Activated T-cell treated with anti-CD3 and anti-CD28 coated beads for 24 hours (primary cell): ENCODE results near the gene MAPK10.
"Not testable (repeated sequence)": the region's sequence is repeated elsewhere in the genome, so short reads cannot be mapped to it uniquely, and the experiment has no call there.

ENCODE experiments used
- DNase-seq: peaks from one replicate; pipeline ENCODE4 v3.0.0-alpha.2; 2020; ENCODE audit warnings: low read depth

MAPK10 gene

DNA sequence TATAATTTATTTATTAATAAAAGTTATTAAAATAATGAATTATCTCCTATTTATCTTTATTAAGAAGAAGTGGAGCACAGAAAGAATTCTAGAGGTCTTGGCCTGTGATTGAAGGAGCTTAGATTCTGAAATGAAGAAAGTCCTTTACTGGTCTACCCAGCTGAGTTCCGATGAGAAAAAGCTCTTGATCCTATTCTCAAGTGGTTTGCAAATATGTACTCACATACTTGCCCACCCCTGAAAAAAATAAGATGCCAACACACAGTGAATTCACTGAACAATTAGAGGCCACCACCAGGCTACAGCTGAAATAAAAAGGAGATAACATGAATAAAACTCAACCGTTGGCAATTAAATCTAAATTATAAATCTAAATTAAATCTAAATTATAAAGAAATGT, 253.4 kb downstream of the MAPK10 start:
- no peak for DNase-seq

DNA sequence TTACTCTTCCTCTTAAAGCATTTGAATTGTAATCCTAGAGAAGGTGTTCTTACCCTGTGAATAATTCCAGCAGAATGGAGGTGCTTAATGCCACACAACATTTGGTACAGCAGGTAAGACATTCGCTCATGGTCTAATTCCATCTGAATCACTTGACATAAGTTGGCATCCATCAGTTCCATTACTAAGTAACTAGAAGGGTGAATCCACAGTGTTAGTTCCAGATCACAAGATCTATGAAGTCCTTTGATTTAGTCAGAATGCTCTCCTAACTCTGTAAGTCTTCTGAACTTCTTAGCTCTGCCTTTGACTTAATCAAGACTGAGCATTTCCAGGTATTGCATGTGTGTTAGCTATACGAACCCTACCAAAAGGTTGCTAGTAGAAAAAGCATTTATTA, 258.0 kb downstream of the MAPK10 start:
- DNase-seq, result no peak

DNA sequence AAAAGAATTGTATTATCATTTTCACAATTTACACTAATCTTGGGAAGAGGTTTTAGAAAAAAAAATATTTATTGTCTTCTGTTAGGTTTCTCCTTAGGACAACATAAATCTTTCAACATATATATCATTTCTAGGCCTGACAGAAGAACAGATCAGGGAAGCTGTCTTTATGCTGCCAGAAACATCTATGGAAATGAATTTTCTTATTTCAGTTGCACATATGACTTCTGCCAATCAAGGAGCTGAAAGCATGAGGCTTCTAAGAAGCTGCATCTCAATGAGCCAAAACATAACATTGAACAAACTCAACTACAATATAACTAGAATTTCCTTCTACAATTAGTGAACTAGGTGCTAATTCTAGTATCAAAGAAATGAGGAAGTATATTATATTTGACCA, 258.4 kb downstream of the MAPK10 start:
- no peak for DNase-seq

DNA sequence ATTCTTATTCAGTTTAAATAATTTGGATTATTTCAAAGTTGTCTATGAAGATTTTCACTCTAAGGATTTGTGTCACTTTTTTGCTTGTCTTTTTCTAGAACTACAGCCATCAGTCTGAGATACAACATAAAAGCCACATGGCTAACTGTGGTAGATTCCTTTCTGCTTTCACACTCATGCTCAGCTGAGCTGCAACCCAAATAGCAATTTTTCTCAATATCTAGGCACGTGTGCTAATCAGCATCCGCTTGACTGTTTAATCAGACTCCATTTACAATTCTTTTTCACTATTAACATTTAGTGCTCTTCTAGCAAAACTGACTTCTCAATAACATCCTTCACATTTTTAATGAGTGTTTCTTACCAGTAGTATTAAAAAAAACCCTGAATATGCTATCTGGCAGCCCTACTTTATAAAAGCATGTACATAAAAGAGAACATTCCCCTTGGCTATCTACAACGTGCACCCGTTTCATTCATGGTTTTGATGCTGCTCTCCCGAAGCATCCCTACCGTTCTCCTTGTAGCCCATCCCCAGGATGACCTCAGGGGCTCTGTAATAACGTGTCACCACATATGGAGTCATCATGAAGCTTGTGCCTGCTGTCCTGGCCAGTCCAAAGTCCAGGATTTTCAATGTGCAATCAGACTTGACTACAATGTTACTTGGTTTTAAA, 259.2 kb downstream of the MAPK10 start:
- no peak for DNase-seq

DNA sequence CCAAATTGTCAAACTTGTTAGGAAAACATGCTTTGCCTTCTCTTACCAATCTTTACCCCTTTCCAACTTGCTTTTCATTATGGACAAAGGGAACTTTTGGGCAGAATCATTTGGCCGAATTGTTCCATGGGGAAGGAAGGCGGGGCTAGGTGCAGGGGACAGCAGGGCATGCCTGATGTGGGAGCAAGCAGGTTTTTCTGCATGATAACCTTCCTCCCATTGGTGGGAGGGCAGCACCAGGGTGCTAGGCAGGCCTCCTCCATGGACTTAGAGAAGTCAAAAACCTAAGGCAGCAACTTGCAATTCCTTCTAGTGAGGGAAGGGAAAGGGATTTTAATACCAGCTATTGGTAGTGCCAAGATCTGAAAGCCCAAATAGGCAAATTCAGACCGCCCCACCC, 260.5 kb downstream of the MAPK10 start:
- DNase-seq, result no peak

DNA sequence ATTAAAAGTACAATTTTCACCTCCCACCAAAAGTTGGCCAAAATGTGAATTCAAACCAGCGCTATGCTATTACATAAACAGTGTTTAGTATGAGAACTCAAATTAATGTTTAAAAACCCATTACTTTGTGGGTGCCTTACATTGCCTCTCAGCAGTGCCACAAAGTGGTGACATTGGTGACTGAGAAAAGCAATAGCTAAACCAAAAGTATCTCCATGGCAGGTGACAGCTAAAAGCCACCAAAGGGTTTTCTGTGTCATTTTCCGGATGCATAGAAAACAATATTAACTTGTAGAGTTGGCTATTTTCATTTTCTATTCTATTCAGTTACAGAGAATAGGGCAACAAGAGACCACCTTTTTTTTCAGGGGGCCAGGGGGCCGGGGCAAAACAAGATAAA, 261.2 kb downstream of the MAPK10 start:
- no peak for DNase-seq

DNA sequence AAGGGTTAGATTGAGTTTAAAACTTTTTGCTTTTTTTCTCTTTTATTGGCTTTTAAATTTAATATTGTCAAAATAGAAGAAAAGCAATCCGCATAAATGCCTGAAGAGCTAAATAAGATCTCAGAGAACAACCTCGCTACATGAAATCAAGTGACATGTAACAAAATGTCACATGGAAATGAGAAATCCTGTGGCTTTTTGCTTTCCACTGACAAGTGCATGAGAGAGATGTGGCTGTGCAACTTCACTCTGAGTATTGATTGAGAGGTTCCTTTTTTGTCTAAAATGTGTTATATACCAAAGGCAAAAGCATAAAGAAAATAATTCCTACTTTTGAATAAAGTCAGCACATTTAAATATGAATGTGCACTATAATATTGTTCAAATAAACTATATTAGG, 263.5 kb downstream of the MAPK10 start:
- no peak for DNase-seq

DNA sequence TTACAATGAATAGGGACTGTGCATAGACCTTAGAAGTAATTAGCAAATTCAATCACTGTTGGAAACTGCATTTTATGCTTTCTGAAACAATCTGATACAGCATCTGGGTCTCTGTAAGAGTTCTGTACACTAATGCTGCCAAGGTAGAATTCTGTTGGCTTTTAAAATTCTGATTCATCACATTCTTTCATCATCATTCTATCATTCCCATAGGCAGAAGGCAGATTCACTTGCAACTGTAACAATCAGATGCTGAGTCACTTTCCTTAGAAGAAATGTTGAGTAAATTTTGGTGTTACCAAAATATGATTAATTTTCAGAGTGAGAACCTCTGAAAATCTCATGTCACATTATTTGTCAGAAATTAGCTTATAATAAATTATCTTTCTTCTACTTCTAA, 267.2 kb downstream of the MAPK10 start:
- no peak for DNase-seq

DNA sequence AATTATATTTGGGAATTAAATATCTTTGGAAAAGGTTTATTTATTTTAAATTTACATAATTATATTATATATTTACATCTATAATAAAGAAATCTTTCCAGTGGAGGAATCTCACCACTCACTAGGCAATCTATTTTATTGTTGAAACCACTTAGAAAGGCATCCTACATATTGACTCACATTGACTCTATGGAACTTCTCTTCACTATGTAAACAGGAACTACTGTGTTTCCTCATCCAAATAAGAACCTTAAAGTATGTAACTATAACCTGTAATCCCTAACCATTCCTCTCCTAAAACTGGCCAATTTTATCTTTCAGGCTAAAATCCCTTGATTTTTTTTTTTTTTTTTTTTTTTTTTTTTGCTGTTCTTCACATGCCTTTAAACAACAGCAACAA, 268.7 kb downstream of the MAPK10 start:
- DNase-seq, result no peak

DNA sequence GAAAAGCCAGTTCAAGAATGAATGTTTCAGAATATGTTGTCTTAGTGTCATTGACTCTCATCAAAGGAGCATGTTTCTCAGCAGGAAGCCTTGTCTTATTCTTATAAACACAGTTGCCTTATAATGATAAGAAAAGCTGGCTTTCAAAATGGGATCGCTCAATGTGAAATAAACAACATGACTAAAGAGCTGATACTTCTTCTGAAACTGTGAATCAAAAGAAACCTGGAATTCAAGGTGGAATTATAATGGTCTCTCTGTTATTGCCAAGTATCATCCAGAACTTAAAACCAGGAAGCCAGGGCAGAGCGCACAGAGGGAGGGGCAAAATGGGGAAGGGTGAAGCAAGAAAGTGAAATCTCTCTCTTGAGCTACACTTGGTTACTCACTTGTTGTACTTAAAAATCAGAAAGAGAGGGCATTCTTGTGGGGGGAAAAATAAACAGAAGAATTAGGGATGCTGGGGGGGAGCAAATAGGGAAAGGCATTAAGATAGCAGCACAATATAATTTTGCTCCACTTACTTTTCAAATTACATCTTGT, 270.0 kb downstream of the MAPK10 start:
- DNase-seq, result no peak

DNA sequence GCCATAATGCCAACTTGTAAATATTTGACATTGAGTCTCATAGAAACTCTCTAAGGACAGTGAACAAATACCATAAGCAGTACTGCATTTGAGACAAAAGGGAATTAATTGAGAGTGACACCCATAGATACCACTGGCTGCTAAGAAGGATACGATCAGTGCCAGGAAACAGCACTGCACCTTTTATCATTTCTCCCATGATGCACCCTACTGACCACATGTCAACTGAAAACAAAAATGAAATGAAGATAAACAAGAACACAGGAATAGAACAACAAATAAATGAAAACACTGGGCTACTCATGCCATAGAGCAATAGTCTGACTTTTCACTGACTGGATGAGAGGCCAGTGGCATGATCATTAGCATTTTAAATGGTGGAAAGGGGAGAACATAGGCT, 270.8 kb downstream of the MAPK10 start:
- no peak for DNase-seq

DNA sequence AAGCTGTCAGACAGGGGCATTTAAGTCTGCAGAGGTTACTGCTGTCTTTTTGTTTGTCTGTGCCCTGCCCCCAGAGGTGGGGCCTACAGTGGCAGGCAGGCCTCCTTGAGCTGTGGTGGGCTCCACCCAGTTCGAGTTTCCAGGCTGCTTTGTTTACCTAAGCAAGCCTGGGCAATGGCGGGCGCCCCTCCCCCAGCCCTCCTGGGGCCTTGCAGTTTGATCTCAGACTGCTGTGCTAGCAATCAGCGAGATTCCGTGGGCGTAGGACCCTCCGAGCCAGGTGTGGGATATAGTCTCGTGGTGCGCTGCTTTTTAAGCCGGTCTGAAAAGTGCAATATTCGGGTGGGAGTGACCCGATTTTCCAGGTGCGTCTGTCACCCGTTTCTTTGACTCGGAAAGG, 284.1 kb downstream of the MAPK10 start:
- DNase-seq, result not testable (repeated sequence)

DNA sequence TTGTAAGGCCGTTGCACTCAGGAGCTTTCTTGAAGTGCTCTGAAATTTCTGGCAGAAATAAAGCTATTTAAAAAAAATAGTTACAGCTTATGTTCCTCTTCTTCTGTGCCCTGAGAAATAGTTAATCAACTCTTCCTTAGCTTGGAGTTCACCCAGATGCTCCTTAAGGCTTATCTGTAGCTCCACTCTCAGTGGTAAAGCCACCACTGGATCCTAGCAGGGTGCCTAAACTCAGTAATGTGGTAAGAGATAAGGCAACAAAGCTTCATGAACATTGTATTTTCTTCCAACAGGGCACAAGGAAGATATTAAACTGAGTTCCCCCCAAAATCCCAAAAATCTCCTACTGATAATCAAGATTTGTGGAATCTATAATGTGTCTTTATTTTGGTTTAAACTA, 299.5 kb downstream of the MAPK10 start:
- DNase-seq, result no peak

DNA sequence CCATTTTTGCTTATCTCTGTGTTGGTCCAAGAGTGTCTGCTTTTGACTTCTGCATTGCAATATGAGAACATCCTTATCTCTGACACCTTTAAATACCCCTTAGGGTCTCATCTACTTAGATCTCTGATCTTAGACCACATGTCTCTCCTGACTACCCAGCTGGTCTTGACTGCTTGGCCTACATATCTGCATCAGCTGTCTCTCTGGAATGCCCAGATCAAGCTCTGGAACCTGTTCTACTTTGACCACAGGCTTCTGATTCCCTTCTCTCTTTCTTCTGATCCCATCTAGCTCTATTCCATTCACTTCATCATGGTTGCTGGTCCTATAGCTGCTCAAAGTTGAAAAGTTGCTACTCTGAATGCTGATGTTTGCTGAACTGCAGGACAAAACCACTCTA, 301.2 kb downstream of the MAPK10 start:
- no peak for DNase-seq

DNA sequence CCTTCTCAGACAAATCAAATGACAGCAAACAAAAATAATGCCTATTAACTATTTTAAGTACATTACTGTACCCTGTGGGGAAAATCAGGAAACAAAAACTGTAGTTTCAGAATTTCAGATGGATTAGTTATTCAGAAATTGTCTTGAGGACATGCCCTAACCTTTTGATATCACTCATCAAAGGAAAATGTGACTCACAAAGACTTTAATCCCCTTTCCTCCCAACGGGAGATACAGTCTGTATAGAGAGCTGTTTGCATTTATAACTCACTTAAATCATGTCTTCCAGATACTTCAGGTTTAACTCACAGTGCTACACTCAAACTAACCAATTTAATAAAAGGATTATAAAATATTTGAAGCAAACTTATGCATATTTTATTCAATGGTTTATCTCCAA, 304.0 kb downstream of the MAPK10 start:
- no peak for DNase-seq

DNA sequence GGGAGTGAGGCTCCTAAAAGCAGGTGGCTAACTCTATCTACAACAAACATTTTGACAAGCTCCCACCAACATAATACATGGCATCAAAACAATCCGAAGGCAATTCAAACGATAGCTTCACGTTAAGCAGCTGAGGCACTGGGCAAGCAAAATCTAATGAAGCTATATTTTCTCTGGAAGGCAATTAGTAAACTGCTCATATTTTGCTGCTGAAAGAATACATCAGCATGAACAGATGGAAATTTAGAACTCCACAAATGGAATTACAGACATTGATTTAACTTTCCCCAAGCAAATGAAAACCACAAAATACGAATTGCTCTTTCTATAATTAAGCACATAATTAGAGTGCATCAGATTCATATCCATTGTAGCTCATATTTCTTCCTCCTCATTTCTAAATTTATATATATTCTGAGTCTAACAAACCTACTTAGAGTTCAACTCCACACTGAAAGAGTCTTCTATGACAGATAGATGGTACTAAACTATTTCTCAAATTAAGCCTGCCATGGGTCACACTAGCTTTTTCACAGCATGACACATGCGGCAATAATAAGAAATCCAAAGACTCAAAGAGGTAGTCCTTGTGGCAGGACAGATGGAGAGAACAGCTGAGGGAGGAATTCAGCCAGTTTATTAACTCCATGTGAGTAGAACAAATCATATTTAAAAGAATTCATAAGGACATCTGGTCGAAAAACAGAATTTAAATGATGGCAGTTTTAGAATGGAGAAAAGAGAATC, 305.4 kb downstream of the MAPK10 start:
- no peak for DNase-seq

DNA sequence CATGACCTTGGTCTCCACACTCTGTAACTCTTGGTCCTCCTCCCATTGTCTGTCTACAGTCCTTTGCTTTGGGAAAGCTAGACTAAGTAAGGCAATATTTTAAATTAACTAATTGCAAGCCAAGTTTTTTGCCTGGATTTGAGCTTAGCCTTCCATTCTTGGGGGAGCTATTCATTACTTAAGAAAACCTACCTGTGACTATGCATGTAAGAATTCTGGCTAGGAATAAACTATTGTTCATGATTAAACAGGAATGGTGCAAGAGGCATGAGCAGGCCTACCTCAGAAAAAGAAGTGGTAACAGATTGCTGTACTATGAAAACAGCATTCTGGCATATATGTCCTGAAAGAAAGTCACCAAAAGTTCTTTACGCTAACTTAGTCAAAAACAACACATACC, 309.4 kb downstream of the MAPK10 start:
- DNase-seq, result no peak

DNA sequence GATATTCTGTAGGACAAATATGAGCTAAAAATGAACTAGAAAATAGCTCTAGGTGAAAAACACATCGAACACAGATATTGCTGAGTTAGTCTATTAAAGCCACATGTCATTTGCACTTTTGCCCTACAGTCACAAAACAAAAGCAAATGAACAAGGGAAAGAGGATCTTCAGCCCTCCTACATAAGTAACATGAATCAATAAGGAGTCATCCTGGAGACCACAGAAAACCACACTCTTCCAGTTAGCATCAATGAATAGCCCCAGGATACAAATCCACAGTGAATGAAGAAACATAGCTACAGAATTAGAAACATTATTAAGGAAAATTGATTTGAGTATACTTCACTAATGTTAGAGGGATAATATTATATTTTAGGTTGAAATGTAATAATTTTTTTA, 311.4 kb downstream of the MAPK10 start:
- no peak for DNase-seq

DNA sequence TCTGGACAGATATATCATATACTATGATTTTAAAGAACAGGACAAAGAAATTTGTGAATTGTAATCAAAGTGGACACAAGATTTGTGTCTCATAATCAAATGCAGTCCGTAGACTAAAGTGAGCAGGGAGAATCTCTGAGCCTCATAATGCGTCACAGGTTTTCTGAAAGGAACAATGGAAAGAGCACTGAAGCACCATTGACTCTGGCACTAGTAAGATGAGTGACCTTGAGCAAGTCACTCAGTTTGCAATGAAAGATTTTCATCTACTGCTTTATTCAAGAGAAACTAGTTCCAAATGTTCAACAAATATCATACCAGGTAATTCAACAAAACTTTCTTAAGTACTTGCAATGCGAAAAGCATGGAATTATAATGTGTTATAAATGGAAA, 315.3 kb downstream of the MAPK10 start:
- no peak for DNase-seq

DNA sequence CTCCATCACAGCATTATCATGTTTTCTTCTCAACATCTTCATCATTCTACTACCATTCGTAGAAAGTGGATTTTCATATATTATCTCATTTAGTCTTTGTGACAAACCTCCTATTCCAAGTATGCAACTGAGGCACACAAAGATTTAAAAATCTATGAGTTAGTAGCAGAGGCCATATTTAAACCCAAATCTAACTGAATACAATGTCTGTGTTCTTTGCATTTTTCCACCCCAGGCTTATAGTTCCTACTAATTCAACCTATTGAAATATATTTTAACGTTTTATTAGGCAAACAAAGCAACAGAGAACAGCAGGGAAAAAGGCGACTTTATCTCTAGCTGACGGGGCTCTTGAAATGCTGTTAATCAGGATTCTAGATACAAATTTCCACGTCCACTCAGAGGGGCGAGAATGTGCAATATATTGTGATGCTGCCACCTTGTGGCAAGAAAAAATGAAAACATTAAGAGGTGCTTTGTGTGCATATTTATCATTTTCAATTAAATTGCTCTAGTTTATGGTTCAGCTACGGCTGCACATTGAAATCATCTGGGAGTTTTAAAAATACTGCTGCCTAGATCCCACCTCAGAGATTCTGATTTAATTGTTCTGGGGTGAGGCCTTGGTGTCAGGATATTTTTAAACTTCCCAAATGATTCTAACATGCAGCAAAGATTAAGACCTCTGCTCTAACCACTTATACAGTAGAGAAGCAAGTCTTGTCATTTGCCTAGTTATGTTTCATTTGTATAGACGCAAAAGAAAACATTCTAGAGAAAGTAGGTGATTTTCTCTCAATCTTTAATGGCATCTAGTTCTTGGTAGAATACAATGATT, 315.9 kb downstream of the MAPK10 start:
- no peak for DNase-seq

DNA sequence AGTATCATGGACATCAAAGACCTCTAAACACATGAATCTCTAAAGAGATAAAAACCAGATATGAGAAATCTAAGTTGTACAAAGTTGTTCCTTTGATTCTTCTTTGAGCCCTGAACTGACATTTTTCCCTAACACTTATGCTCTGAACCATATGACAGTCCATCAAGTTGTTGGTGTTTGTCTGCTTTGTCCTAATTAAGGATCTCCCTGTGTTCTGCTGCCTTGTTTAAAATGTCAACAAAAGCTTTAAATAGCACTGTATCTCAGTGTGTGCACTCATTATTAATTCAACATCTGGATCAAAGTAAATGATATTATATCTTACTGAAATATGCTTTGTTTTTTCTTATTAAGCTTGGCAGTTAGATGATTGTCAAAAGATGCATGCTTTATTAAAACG, 321.8 kb downstream of the MAPK10 start:
- DNase-seq, result no peak

DNA sequence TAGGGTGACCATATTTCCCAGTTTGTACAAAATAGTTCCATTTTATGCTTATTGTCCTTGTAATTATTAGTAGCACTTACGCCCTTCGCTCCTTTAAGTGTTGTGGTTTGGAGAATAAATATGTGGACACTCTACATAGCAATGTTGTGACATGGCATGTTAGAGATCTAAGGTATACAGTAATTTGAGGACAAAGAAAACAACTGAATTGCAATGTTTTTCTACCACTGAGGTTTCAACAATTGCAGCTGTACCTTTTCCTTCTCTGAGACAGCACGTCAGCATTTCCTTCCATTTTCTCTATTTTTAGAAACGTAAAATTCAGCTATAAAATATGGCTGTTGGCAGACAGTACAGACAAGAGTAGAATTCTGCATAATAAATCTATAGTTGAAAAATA, 323.1 kb downstream of the MAPK10 start:
- no peak for DNase-seq

DNA sequence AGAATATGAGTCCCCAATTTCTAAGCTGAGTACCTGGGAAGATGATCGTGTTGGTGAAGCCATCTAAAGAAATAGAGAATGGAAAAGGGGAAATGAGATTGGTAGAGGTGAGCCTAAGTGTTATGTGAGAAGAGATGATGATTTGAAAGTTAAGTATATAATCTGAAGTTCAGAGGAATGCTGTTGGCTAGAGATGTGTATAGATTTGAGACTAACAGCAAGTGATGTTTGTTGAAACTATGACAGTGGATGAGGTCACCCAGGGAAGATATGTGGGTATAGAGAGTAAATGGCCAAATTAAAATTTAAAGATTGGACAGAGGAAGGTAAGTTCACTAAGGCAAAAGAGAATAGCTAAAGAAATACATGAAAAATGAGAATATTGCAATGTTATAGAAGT, 324.2 kb downstream of the MAPK10 start:
- no peak for DNase-seq
